Fibroblast of lung (primary cell): ENCODE results near the gene PDE12. TPM values are rescaled to one million over a fixed set of nuclear protein-coding genes. Genes with fewer than 3 reads are reported as not detected.

Experiments
- DNase-seq, 2 donors: peaks; one replicate each; pipeline versions ENCODE4 v3.0.0 to v3.0.0-alpha.2; 2010; ENCODE audit warnings: low read depth in 2 of 2
- H2AFZ ChIP-seq: 2 replicates; pipeline ENCODE4 v1.5.1; 2012; ENCODE audit warnings: low read length, control low read depth, inconsistent platforms
- H3K27ac ChIP-seq: 2 replicates; pipeline ENCODE4 v1.5.1; 2011; ENCODE audit warnings: low read length, control low read depth; ENCODE audit not compliant: insufficient read depth
- H3K27me3 ChIP-seq: 2 replicates; pipeline ENCODE4 v1.5.1; 2011; ENCODE audit warnings: mild to moderate bottlenecking, low read length; ENCODE audit not compliant: control insufficient read depth, insufficient read depth
- H3K36me3 ChIP-seq: 2 replicates; pipeline ENCODE4 v1.5.1; 2011; ENCODE audit warnings: low read length; ENCODE audit not compliant: control insufficient read depth, insufficient read depth
- H3K4me1 ChIP-seq: 2 replicates; pipeline ENCODE4 v1.5.1; 2011; ENCODE audit warnings: low read length; ENCODE audit not compliant: control insufficient read depth, insufficient read depth; ENCODE audit errors: extremely low read depth
- H3K4me2 ChIP-seq: 2 replicates; pipeline ENCODE4 v1.5.1; 2011; ENCODE audit warnings: low read length, control low read depth; ENCODE audit not compliant: insufficient read depth; ENCODE audit errors: extremely low read depth
- H3K4me3 ChIP-seq, 4 experiments: fragments of 200-600 bp in 1 of 4; sonication (generic) in 1 of 4; replicated peaks in 1 of 4; 2 replicates each; pipeline ENCODE4 v1.5.1; 2011 to 2016; ENCODE audit warnings: low read length in 4 of 4, low read depth in 3 of 4, mild to moderate bottlenecking in 3 of 4, control low read depth in 2 of 4, inconsistent platforms in 1 of 4, mixed read lengths in 1 of 4; ENCODE audit not compliant: insufficient read depth in 1 of 4; ENCODE audit errors: control extremely low read depth in 1 of 4
- H3K79me2 ChIP-seq: 2 replicates; pipeline ENCODE4 v1.5.1; 2012; ENCODE audit warnings: mild to moderate bottlenecking, low read length, inconsistent platforms; ENCODE audit not compliant: control insufficient read depth, insufficient read depth
- H3K9ac ChIP-seq: 2 replicates; pipeline ENCODE4 v1.5.1; 2011; ENCODE audit warnings: mild to moderate bottlenecking, low read length, control low read depth; ENCODE audit not compliant: insufficient read depth
- H3K9me3 ChIP-seq: 2 replicates; pipeline ENCODE4 v1.5.1; 2012; ENCODE audit warnings: low read depth, low read length; ENCODE audit not compliant: control insufficient read depth, insufficient read depth
- H4K20me1 ChIP-seq: 2 replicates; pipeline ENCODE4 v1.5.1; 2011; ENCODE audit warnings: low read length; ENCODE audit not compliant: control insufficient read depth, insufficient read depth; ENCODE audit errors: extremely low read depth
- CTCF ChIP-seq, 2 donors: IDR thresholded peaks in 1 of 2; conservative IDR thresholded peaks in 1 of 2; 1 replicate in 1 of 2; 2 replicates in 1 of 2; pipeline ENCODE4 v1.5.1; 2011 to 2012; ENCODE audit warnings: low read length in 2 of 2, control low read depth in 1 of 2, inconsistent platforms in 1 of 2, low read depth in 1 of 2, mild to moderate bottlenecking in 1 of 2
- EZH2 ChIP-seq: IDR thresholded peaks from 2 replicates; pipeline ENCODE4 v1.5.1; 2012; ENCODE audit warnings: low read length, control low read depth, mild to moderate bottlenecking; ENCODE audit errors: missing control alignments
- polyA plus RNA-seq, 2 donors: library from polyadenylated mRNA; depleted of rRNA in 1 of 2; stranded (reverse) in 1 of 2; unstranded in 1 of 2; fragments of >200 nt; gene quantifications; 2 replicates each; pipeline ENCODE4 v1.2.1, GENCODE V29; 2011 to 2012; ENCODE audit warnings: missing spikeins in 1 of 2
- total RNA-seq: library from RNA; depleted of rRNA; stranded (reverse); fragments of >200 nt; gene quantifications from 2 replicates; pipeline ENCODE4 v1.2.1, GENCODE V29; 2014

Gene PDE12
- total and polyA plus RNA-seq, 2 donors (not counting 1 experiment from before 2014, with no cell fraction given), result 11.1 to 11.2 TPM

- no peak overlapping the region for H3K4me2 ChIP-seq
- no peak overlapping the region for H3K27ac ChIP-seq
- H3K4me3 ChIP-seq, result no peak overlapping the region
- H3K9ac ChIP-seq, result no peak overlapping the region
- no peaks in the 10 kb centered on the region for H3K4me1 ChIP-seq
- peak in 1 of 2 donors; percentile 84 for DNase-seq
- no peak overlapping the region for H2AFZ ChIP-seq
- no peaks in the 10 kb centered on the region for H3K36me3 ChIP-seq
- no peaks in the 10 kb centered on the region for H3K79me2 ChIP-seq
- no peak for TF ChIP-seq CTCF (conservative IDR thresholded peaks at IDR 0.05 in 1 of 2, IDR thresholded peaks at IDR 0.05 in 1 of 2; ENCODE audit: low read depth in 1 of 2, low read length in 2 of 2)
- no peak for TF ChIP-seq EZH2
- no peaks in the 10 kb centered on the region for H4K20me1 ChIP-seq
- no peaks in the 10 kb centered on the region for H3K27me3 ChIP-seq
- H3K9me3 ChIP-seq, result no peaks in the 10 kb centered on the region
Measured at GRCh38 chr3:57518276-57518915, 37.7 kb upstream of the PDE12 start.

- Histone ChIP-seq H2AFZ (no peak overlapping the region), H3K79me2 (no peaks in the 10 kb centered on the region), H3K36me3 (no peaks in the 10 kb centered on the region), H3K4me1 (no peaks in the 10 kb centered on the region), H3K9ac (no peak overlapping the region), H3K4me3 (no peak overlapping the region), H3K27ac (no peak overlapping the region), H4K20me1 (no peaks in the 10 kb centered on the region), H3K9me3 (no peaks in the 10 kb centered on the region), H3K4me2 (no peak overlapping the region), H3K27me3 (no peaks in the 10 kb centered on the region)
- TF ChIP-seq CTCF (conservative IDR thresholded peaks at IDR 0.05 in 1 of 2, IDR thresholded peaks at IDR 0.05 in 1 of 2; ENCODE audit: low read depth in 1 of 2, low read length in 2 of 2) (no peak), EZH2 (no peak)
- DNase-seq, result peak in 1 of 2 donors; percentile 19
Measured at GRCh38 chr3:57530071-57530608, 25.9 kb upstream of the PDE12 start.

DNA sequence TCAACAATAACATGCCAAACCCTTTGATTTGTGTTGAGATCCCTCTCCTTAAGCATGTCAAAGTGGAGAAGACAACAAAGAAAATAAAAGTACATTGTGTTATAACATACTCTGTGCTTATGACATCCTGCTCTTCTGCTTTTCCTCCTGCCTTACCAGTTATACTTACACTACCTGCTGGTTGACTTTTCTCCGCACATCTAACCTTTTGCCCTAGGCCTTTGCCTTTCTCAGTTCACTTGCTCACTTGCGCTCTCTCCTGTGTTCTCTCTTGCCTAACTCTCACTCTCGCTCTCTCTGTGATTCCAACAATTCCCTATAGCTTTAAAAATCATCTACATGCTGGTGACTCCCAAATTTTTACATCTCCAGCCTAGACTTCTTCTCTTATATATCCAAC is 17.6 kb upstream of the PDE12 start:
- no peaks in the 10 kb centered on the region for H3K36me3 ChIP-seq
- DNase-seq, result no peak
- H3K4me3 ChIP-seq, result no peak overlapping the region
- H3K27ac ChIP-seq, result no peak overlapping the region
- TF ChIP-seq EZH2, result no peak
- TF ChIP-seq CTCF (conservative IDR thresholded peaks at IDR 0.05 in 1 of 2, IDR thresholded peaks at IDR 0.05 in 1 of 2; ENCODE audit: low read depth in 1 of 2, low read length in 2 of 2), result no peak
- H3K79me2 ChIP-seq, result no peaks in the 10 kb centered on the region
- no peaks in the 10 kb centered on the region for H3K9me3 ChIP-seq
- H4K20me1 ChIP-seq, result no peaks in the 10 kb centered on the region
- H3K4me1 ChIP-seq, result no peaks in the 10 kb centered on the region
- H3K27me3 ChIP-seq, result no peaks in the 10 kb centered on the region
- no peak overlapping the region for H3K4me2 ChIP-seq
- H3K9ac ChIP-seq, result no peak overlapping the region
- no peak overlapping the region for H2AFZ ChIP-seq
